HepG2 (cell line): ENCODE measurements around the gene DAB2IP. TPM values are rescaled to one million over a fixed set of nuclear protein-coding genes. Genes with fewer than 3 reads are reported as not detected.

Experiments
- ASH2L ChIP-seq: fragments of 300-600, 200-600 bp; sonication (generic); IDR thresholded peaks from 2 replicates; pipeline ENCODE4 v1.7.0; 2017; ENCODE audit warnings: low read depth, mild to moderate bottlenecking, moderate library complexity, mixed read lengths, low read length; ENCODE audit not compliant: insufficient read length
- CHD2 ChIP-seq: IDR thresholded peaks from 2 replicates; pipeline ENCODE4 v1.6.1; 2011; ENCODE audit warnings: low read depth, low read length, improper control_type of control experiment
- ZNF234 ChIP-seq: sonication (generic); formaldehyde crosslinking; conservative IDR thresholded peaks from 2 replicates; pipeline ENCODE4 v1.5.1; 2020; ENCODE audit warnings: mild to moderate bottlenecking, missing genetic modification reagents
- polyA plus RNA-seq, 8 experiments: library from polyadenylated mRNA; depleted of rRNA in 3 of 8; stranded (reverse) in 7 of 8; unstranded in 1 of 8; fragments of >200 nt; fragmentation: Illumina TruSeq in 4 of 8; extraction: Trizol in 4 of 8; gene quantifications; 2 replicates each; pipeline versions ENCODE4 v1.2.1 to v1.2.3, GENCODE V29; 2011 to 2016; ENCODE audit warnings: low read depth in 4 of 8, missing spikeins in 1 of 8, mixed read lengths in 1 of 8; ENCODE audit not compliant: insufficient read depth in 1 of 8
- total RNA-seq, 5 experiments: library from RNA; depleted of rRNA; stranded (reverse); fragments of >200 nt; fragmentation: Illumina TruSeq; extraction: Trizol; gene quantifications; 2 replicates each; pipeline ENCODE4 v1.2.3, GENCODE V29; 2016; ENCODE audit warnings: low read depth in 1 of 5

The DAB2IP gene
- total and polyA plus RNA-seq, 2 of the 13 experiments (the other 11 are each of a cell fraction or from before 2014, with no cell fraction given) = 25.3 to 37.9 TPM

GRCh38 chr9:121833061-121833460 lies 181.6 kb downstream of the DAB2IP start (continued):
- TF ChIP-seq ASH2L (no peak), ZNF234 (CRISPR knock-in tag) (no peak), CHD2 (no peak)

Other genes with a start within 250 kb of the DAB2IP start
- not detected in 2 replicates for gene GGTA1, start 151.8 kb upstream of the DAB2IP start, total RNA-seq (2016; rRNA removed; fragmentation: Illumina TruSeq; extraction: Trizol)
- gene GGTA1, start 151.8 kb upstream of the DAB2IP start, polyA plus RNA-seq (2011; rRNA removed) = not detected in 2 replicates